K562 (cell line): ENCODE measurements around the gene ADGRL3. TPM values are rescaled to one million over a fixed set of nuclear protein-coding genes. Genes with fewer than 3 reads are reported as not detected.

Source experiments
- ATAC-seq: fragments of 200-7000 bp; cut with Tn5 transposase; 3 replicates; pipeline ENCODE4 v1.9.1; 2020; ENCODE audit warnings: moderate library complexity
- BruUV-seq: library from RNA; stranded (reverse); fragments of 400-500 nt; replicated peaks from 2 replicates; lab custom pipeline; 2021; lab: Mats Ljungman, UMichigan
- CTCF ChIA-PET: fragments of 300-600 bp; formaldehyde crosslinking; extraction: SDS; loops from one replicate; lab custom pipeline; 2021; ENCODE audit warnings: low intra/inter-chr PET ratio; lab: Yijun Ruan, JAX
- POLR2A ChIA-PET: fragments of 300-600, 350-650 bp; sonication (Branson Sonifier 250); formaldehyde crosslinking; extraction: SDS; loops from one replicate; lab custom pipeline; 2021; ENCODE audit warnings: antibody characterized with exemption, inconsistent platforms; lab: Yijun Ruan, JAX
- DNase-seq, 4 experiments: peaks; one replicate each; pipeline versions ENCODE4 v3.0.0 to v3.0.0-alpha.2; 2011 to 2018; ENCODE audit warnings: low spot score in 3 of 4, mixed read lengths in 3 of 4; ENCODE audit errors: extremely low read depth in 1 of 4
- FAIRE-seq: peaks from 2 replicates; lab custom pipeline; 2011; peaks lifted over from hg19 to GRCh38; lab: Jason Lieb, UNC
- H2AFZ ChIP-seq: 2 replicates; pipeline ENCODE4 v1.6.0; 2011; ENCODE audit warnings: low read depth, low read length, control low read depth, inconsistent platforms
- H3K27ac ChIP-seq: fragments of 200-600 bp; 3 replicates; pipeline ENCODE4 v1.8.0; 2011; ENCODE audit warnings: low read depth, mild to moderate bottlenecking, control low read depth, inconsistent platforms, low read length, moderate library complexity, mixed read lengths; ENCODE audit errors: extremely low read depth
- H3K27me3 ChIP-seq, 2 experiments: fragments of 300-600 bp in 1 of 2; 2 replicates in 1 of 2; 3 replicates in 1 of 2; pipeline versions ENCODE4 v1.6.0 to v1.8.0; 2011; ENCODE audit warnings: inconsistent platforms in 2 of 2, low read length in 2 of 2, mild to moderate bottlenecking in 1 of 2, mixed read lengths in 1 of 2, moderate library complexity in 1 of 2; ENCODE audit not compliant: control insufficient read depth in 2 of 2, insufficient read depth in 2 of 2
- H3K36me3 ChIP-seq: fragments of 300-600 bp; 3 replicates; pipeline ENCODE4 v1.8.0; 2011; ENCODE audit warnings: mild to moderate bottlenecking, low read length, inconsistent platforms; ENCODE audit not compliant: control insufficient read depth, insufficient read depth
- H3K4me1 ChIP-seq, 2 experiments: fragments of 200-600 bp in 1 of 2; replicated peaks in 1 of 2; 2 replicates in 1 of 2; 3 replicates in 1 of 2; pipeline versions ENCODE4 v1.5.1 to v1.8.0; 2011; ENCODE audit warnings: inconsistent platforms in 2 of 2, low read length in 2 of 2, mild to moderate bottlenecking in 1 of 2, mixed read lengths in 1 of 2, moderate library complexity in 1 of 2; ENCODE audit not compliant: control insufficient read depth in 2 of 2, insufficient read depth in 2 of 2
- H3K4me2 ChIP-seq: 2 replicates; pipeline ENCODE4 v1.6.1; 2011; ENCODE audit warnings: low read length, control low read depth, inconsistent platforms, mixed read lengths; ENCODE audit not compliant: insufficient read depth
- H3K4me3 ChIP-seq: fragments of 200-600 bp; sonication (generic), shearing (Covaris generic); 2 replicates; pipeline ENCODE4 v1.5.1; 2016; ENCODE audit warnings: control low read depth, inconsistent platforms
- H3K79me2 ChIP-seq: fragments of 200-600 bp; 3 replicates; pipeline ENCODE4 v1.8.0; 2011; ENCODE audit warnings: low read length, inconsistent platforms; ENCODE audit not compliant: control insufficient read depth, insufficient read depth
- H3K9ac ChIP-seq, 2 experiments: 2 replicates each; pipeline versions ENCODE4 v1.6.0 to v1.6.1; 2011; ENCODE audit warnings: low read depth in 2 of 2, low read length in 2 of 2, control low read depth in 1 of 2, inconsistent platforms in 1 of 2, mild to moderate bottlenecking in 1 of 2, mixed read lengths in 1 of 2; ENCODE audit not compliant: insufficient read depth in 1 of 2
- H3K9me1 ChIP-seq: one replicate; pipeline ENCODE4 v1.6.0; 2011; ENCODE audit warnings: inconsistent platforms, mild to moderate bottlenecking, low read length, moderate library complexity; ENCODE audit not compliant: control insufficient read depth, insufficient read depth
- H3K9me3 ChIP-seq: replicated peaks from 2 replicates; pipeline ENCODE4 v1.5.1; 2011; ENCODE audit warnings: low read depth, low read length, inconsistent platforms; ENCODE audit not compliant: control insufficient read depth, insufficient read depth
- H4K20me1 ChIP-seq: replicated peaks from 2 replicates; pipeline ENCODE4 v1.6.1; 2011; ENCODE audit warnings: low read length, inconsistent platforms, mixed read lengths; ENCODE audit not compliant: control insufficient read depth, insufficient read depth
- ARID3A ChIP-seq: IDR thresholded peaks from 2 replicates; pipeline ENCODE4 v1.6.1; 2012; ENCODE audit warnings: low read depth, low read length, improper control_type of control experiment, borderline replicate concordance
- BRCA1 ChIP-seq, 2 experiments: fragments of 450-650 bp in 1 of 2; sonication (generic) in 1 of 2; formaldehyde crosslinking in 1 of 2; IDR thresholded peaks; 2 replicates each; pipeline versions ENCODE4 v1.5.0 to v1.6.1; 2017 to 2020; ENCODE audit warnings: mild to moderate bottlenecking in 1 of 2, missing genetic modification reagents in 1 of 2
- CCNT2 ChIP-seq: IDR thresholded peaks from 2 replicates; pipeline ENCODE4 v1.6.1; 2011; ENCODE audit warnings: borderline replicate concordance, low read depth, mild to moderate bottlenecking, moderate library complexity, mixed read lengths, low read length; ENCODE audit not compliant: insufficient read length; ENCODE audit errors: extremely low read depth
- EP300 ChIP-seq: IDR thresholded peaks from 2 replicates; pipeline ENCODE4 v1.6.1; 2012; ENCODE audit warnings: low read length, improper control_type of control experiment
- ETV5 ChIP-seq: sonication (generic); formaldehyde crosslinking; IDR thresholded peaks from 2 replicates; pipeline ENCODE4 v1.4.0; 2020; ENCODE audit warnings: low read depth, mild to moderate bottlenecking, missing genetic modification reagents
- GTF2E2 ChIP-seq: fragments of 200-800 bp; sonication (Bioruptor generic); IDR thresholded peaks from 2 replicates; pipeline ENCODE4 v1.6.1; 2016; ENCODE audit warnings: missing genetic modification characterization, missing compliant biosample characterization
- HBP1 ChIP-seq: fragments of 450-650 bp; formaldehyde crosslinking; IDR thresholded peaks from 2 replicates; pipeline ENCODE4 v1.4.0; 2022; ENCODE audit warnings: missing genetic modification characterization
- HMG20B ChIP-seq: fragments of 250-450 bp; sonication (Bioruptor Pico); IDR thresholded peaks from 2 replicates; pipeline ENCODE4 v1.5.0; 2021; ENCODE audit warnings: mild to moderate bottlenecking
- HNRNPUL1 ChIP-seq: fragments of 200-400 bp; formaldehyde crosslinking; IDR thresholded peaks from 2 replicates; pipeline ENCODE4 v1.6.1; 2017; ENCODE audit warnings: low read length
- MEF2A ChIP-seq: IDR thresholded peaks from 2 replicates; pipeline ENCODE4 v1.6.1; 2011; ENCODE audit warnings: low read depth, mild to moderate bottlenecking, low read length, moderate library complexity; ENCODE audit not compliant: control insufficient read depth
- POLR3G ChIP-seq: IDR thresholded peaks from 2 replicates; pipeline ENCODE4 v1.6.1; 2011; ENCODE audit not compliant: insufficient read length, insufficient replicate concordance; ENCODE audit errors: extremely low read depth
- SIN3B ChIP-seq: fragments of 450-650 bp; IDR thresholded peaks from 2 replicates; pipeline ENCODE4 v1.6.1; 2017; ENCODE audit warnings: low read depth, mild to moderate bottlenecking, moderate library complexity
- TCF3 ChIP-seq: sonication (generic); formaldehyde crosslinking; IDR thresholded peaks from 2 replicates; pipeline ENCODE4 v1.4.0; 2020; ENCODE audit warnings: mild to moderate bottlenecking, missing genetic modification reagents
- ZFP91 ChIP-seq: sonication (generic); formaldehyde crosslinking; IDR thresholded peaks from 2 replicates; pipeline ENCODE4 v1.8.0; 2022; ENCODE audit warnings: mild to moderate bottlenecking, missing genetic modification reagents
- ZNF280B ChIP-seq: fragments of 250-450 bp; sonication (Bioruptor Pico); IDR thresholded peaks from 2 replicates; pipeline ENCODE4 v1.5.1; 2021; ENCODE audit warnings: mild to moderate bottlenecking
- WGBS: fragments of 100-300 bp; shearing (Covaris generic); methylation state at CpG from one replicate; pipeline ENCODE4 v1.1.6; 2016; ENCODE audit warnings: low coverage, mixed read lengths; ENCODE audit not compliant: insufficient coverage; ENCODE audit errors: missing lambda C conversion rate; 5-methylcytosine and 5-hydroxymethylcytosine counted together
- in situ Hi-C: fragments of 300-500 bp; cut with MboI; formaldehyde crosslinking; loops from 4 replicates; pipeline ENCODE4 v1.15.0; 2018; ENCODE audit warnings: inconsistent platforms, mixed read lengths
- intact Hi-C: fragments of 100-400 bp; cut with micrococcal nuclease; formaldehyde crosslinking; loops from 2 replicates; pipeline ENCODE4 v1.14.2; 2022
- polyA plus RNA-seq, 8 experiments: library from polyadenylated mRNA; depleted of rRNA in 4 of 8; stranded (reverse) in 5 of 8; unstranded in 3 of 8; fragments of >200 nt; fragmentation: Nextera tagmentation in 2 of 8; fragmentation: Illumina TruSeq in 1 of 8; extraction: Ambion mirVana in 2 of 8; extraction: Trizol in 1 of 8; gene quantifications; 2 replicates each; pipeline versions ENCODE4 v1.2.1 to v1.2.3, GENCODE V29; 2011 to 2014; ENCODE audit warnings: inconsistent platforms in 1 of 8, missing spikeins in 1 of 8
- total RNA-seq, 7 experiments: library from RNA; depleted of rRNA in 6 of 7; stranded (reverse); fragments of >200 nt in 6 of 7; fragmentation: Illumina TruSeq in 2 of 7; extraction: Trizol in 2 of 7; gene quantifications; 2 replicates each; pipeline versions ENCODE4 v1.2.1 to v1.2.3, GENCODE V29; 2011 to 2021; ENCODE audit warnings: low replicate concordance in 1 of 7

The ADGRL3 gene
- total and polyA plus RNA-seq, 9 of the 15 experiments (the other 6 are each of a cell fraction or from before 2014, with no cell fraction given): 0.03 to 0.14 (median 0.04) TPM; not detected in 2

- no peak overlapping the region for H3K9ac ChIP-seq
- no peaks in the 10 kb centered on the region for H3K9me1 ChIP-seq
- H3K4me2 ChIP-seq: no peak overlapping the region
- H3K36me3 ChIP-seq: no peaks in the 10 kb centered on the region
- DNase-seq (no peak), FAIRE-seq (no peak), ATAC-seq (no peak)
- intact Hi-C loops: no loop called here
- in situ Hi-C loops: no loop called here
- no peak overlapping the region for H3K27ac ChIP-seq
- H3K9me3 ChIP-seq: no peaks in the 10 kb centered on the region
- no TSS peak for BruUV-seq
- H4K20me1 ChIP-seq: no peaks in the 10 kb centered on the region
- no peak overlapping the region for H2AFZ ChIP-seq
- WGBS: 2% methylated on average over 5 of the region's 5 CpGs
- no peaks in the 10 kb centered on the region for H3K27me3 ChIP-seq
- POLR2A ChIA-PET: no interaction called here
- no peak overlapping the region for H3K4me3 ChIP-seq
- H3K4me1 ChIP-seq: no peaks in the 10 kb centered on the region
- CTCF ChIA-PET: interaction anchor here (0.5 kb wide), 1 partner anchor 1240 kb away, joined by 3 read pairs; no protein-coding TSS in a partner anchor
- H3K79me2 ChIP-seq: no peaks in the 10 kb centered on the region
- no peak for TF ChIP-seq ZFP91 (CRISPR knock-in tag)
- no peak for TF ChIP-seq ARID3A
- no peak for TF ChIP-seq ZNF280B (CRISPR knock-in tag)
- no peak for TF ChIP-seq TCF3 (CRISPR knock-in tag)
- no peak for TF ChIP-seq SIN3B
- no peak for TF ChIP-seq CCNT2
- TF ChIP-seq HMG20B: no peak
- no peak for TF ChIP-seq BRCA1 (IDR thresholded peaks at IDR 0.05)
- TF ChIP-seq BRCA1 (CRISPR knock-in tag; IDR thresholded peaks at IDR 0.05): no peak
- TF ChIP-seq GTF2E2 (tag): no peak
- no peak for TF ChIP-seq ETV5 (CRISPR knock-in tag)
- no peak for TF ChIP-seq HNRNPUL1
- TF ChIP-seq POLR3G: no peak
- no peak for TF ChIP-seq EP300
- no peak for TF ChIP-seq HBP1 (CRISPR knock-in tag)
- TF ChIP-seq MEF2A: no peak
Observed at GRCh38 chr4:61431131-61431530, 231.0 kb downstream of the ADGRL3 start.
